Activated CD4-positive, alpha-beta T cell treated with anti-CD3 and anti-CD28 coated beads, Interleukin-2, amount 50 U/mL, for 16 hours (primary cell): ENCODE measurements around the gene GRB10.

ENCODE experiments used
- DNase-seq: peaks from one replicate; pipeline ENCODE4 v3.0.0-alpha.2; 2020

The GRB10 gene

DNA sequence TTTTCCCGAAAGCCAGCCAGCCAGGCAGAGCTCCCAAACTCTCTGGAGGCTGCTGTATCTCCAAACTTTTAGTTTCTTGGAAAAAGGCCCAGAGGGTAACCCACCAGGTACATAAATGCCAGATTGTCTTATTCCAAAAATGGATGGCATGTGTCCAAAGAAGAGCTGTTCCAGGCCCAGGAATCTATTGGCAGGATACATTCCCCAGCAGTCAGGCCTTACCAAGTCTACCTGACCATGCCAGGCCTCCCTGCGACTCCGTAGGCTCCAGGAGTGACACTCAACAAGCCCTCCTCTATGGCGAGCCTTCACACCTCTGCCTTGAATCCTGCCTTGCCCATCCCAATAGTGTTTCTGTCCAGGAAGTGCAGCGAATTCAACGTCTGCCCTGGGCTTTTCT lies 95.6 kb downstream of the GRB10 start:
- no peak for DNase-seq

DNA sequence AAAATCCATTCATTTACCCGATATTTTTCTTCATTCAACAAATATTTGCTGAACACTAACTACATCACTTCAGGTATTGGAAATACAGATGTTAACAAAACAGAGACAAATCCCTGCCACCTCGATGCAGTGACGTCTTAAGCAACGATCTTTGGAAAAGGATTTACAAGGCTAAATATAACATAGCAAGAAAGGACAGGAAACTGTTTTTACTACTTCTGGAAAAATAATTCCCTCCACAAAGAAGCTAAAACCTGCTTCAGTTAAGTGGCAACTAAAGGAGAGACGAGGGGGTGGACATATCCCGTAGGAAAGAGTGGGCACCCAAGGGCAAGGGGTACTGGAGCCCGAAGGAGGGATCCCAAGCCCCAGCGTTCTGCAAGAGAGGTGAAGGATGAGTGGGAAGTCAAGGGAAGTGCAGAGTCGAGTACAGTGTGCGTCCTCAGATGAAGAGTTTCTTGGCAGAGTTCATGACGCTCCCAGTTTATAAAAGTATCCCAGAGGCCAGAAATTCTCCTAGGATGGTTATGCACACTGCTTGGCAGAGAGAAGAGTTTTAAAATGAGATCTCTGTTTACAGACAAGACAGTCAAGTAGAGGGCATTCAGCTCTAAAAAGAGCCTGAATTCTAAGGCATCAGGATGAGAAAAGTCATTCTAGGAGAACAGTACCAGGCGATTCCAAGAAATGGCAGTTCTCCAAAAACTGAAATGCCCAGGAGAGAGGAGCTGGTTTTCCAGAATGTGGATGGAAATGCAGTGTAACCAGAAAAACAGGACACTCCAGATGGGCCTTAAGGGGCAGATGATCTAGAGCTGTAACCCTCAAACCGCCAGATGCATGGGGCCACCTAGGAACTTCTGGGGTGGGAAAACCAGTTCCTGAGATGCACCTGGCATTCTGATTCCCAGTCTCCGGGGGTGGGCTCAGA lies 97.3 kb downstream of the GRB10 start:
- no peak for DNase-seq

- DNase-seq = no peak
Observed at GRCh38 chr7:50684713-50685075, 98.0 kb downstream of the GRB10 start.

DNA sequence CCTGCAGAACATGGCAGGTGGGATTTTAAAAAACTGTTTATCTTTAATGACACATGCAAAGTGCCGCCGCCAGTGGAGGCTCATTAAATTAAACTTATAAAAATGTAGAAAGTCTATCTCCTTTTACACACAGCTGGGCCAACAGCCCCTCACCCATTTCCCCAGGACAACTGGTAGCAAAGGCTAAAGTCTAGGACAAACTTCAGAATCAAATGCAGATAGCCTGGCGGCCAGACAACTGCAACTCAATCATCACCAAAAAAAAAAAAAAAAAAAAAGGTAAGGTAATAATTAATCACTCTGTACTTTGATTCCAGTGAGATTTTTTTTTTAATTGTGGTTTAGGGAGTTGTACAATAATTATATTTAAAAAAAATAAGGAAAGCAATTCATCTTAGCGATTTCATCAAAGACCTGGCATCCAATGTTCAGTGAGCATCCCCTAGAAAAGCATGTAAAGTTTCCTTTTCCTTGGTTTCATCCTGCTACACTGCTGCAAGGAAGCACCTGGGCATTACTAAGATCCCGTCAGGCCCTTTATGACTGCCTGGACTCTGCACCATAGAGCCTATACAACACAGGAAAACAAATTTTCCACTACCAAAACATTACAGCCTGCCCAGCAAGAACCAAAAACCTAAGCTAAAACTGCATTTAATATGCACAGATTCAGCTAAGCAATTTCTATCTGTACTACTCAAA lies 98.5 kb downstream of the GRB10 start:
- no peak for DNase-seq

DNA sequence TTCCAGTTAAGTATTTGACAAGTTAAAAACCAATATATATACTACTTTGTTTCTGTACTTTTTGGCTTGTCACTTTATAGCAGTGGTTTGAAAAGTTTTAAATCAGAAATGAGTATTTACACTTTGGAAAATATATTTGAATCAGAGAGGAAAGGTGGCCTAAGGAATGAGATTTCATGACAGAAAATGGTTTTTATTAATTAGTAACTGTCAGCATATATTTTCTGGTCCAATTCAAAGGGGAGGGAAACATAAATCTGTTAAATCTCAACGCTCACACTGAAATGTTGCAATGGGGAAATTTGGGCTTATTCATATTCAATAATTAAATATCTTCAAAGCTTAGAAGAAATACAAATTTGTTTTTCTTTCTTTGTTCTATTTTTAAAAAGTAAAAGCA lies 100.1 kb downstream of the GRB10 start:
- DNase-seq = no peak

- no peak for DNase-seq
Observed at GRCh38 chr7:50682079-50682478, 100.6 kb downstream of the GRB10 start.

- no peak for DNase-seq
Observed at GRCh38 chr7:50681432-50682045, 101.2 kb downstream of the GRB10 start.

DNA sequence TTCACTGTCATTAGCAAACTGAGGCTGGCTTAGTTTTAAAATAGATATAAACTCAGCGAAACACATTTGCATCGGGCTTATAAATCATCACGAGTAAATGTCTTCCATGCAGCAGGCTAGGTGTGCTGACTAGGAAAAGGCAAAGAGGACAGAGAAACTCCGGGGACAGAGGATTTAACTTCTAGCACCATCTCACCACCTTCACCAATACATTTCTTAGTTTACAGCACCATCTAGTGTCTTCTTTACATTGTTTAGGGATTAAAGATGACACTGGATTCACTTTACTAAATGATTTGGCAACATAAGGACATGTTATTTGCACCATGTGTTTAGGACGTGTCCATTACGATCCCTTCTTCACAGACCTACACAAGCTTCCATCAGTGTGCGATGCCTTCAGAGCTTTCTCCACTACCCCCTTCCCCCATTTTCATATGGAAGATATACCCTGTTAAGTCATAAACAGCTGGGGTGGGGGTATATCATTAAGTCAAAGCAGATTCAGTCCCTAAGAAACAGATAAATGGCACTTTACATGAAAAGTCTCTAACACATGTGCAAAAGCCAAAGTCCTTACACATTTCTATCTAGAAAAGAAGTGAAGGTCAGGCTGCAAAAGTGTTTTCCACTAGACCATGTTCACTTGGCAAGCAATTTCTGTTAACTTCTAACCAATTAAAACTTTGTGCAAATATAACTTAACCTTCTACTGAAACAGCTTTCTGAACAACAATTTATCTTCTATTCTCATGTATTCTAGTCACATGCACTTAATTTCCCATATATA lies 103.3 kb downstream of the GRB10 start:
- DNase-seq = peak; percentile 64

GRCh38 chr7:50678586-50678985 lies 104.1 kb downstream of the GRB10 start:
- no peak for DNase-seq

DNA sequence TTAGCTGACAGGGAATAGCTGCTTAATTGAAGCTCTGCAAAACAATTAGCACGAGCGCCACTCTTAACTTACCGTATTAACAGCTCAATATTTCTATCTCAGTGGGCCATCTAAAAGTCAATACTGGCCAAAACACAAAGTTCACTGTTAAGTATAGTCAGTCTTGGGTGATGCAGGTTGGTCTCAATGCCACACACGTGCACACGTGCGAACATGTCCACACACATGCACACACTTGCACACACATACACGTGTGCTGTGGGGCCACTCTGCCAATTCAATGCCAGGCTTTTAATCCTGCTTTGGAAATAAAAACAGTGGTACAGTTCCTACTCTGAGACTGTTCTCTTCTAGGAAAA lies 105.1 kb downstream of the GRB10 start:
- DNase-seq = no peak

DNA sequence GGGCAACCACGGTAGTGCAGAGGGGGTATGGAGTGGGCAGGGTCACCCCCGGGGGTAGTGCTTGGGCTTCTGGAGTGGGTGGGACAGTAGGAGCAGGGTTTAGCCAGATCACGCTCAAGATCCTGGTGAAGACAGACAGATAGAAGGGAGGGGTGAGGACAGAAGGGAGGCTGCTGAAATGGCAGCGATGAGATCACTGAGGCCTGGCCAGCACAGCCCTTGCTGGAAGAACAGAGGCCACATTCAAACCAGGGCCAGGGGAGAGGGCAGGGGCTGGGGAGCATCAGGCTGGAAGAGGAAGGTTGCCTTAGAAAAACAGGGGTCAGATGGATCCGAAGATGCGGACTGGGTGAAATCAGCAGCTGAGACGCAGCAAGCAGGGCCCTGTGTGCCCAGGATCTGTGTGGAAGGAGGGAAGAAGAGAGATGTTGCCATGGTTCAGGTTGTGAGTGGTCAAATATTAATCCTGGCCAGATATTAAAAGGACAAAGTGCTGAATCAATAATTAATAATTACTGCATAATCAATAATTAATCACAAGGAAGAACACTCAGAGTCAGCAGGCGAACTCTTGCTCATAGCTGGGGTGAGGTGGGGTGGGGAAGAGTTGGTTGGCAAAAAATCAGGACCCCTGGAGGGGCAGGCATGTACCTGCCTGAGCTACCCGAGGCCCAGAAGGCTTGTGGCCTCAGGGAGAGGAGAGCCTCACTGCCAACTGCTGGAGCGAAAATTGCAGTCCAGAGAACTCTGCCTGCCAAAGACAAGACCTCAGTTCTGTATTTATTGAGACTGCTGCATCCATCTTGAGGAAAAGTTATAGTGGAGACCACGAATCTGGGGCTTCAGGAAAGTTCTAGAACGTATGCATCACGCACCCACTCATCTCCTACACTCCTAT lies 105.7 kb downstream of the GRB10 start:
- DNase-seq = no peak

DNA sequence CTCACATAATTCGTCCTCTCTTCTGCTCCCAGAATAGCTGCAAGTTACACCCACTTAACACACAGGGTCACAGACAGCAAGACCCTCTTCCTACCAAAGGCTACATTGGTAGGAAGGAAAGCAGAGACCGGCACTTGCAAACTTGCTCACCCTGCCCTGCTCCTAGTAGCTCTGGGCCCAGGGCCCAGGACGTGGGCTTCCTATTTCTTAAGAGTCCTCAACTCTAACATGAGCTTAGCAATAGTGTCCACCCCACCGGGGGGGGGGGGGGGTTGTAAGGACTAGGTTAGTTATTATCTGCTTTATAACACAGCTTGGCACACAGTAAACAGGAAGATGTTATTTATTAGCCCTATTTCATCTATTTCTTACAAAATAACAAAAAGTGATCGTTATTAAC lies 106.6 kb downstream of the GRB10 start:
- DNase-seq = no peak

- no peak for DNase-seq
Observed at GRCh38 chr7:50674896-50675835, 107.5 kb downstream of the GRB10 start.

DNA sequence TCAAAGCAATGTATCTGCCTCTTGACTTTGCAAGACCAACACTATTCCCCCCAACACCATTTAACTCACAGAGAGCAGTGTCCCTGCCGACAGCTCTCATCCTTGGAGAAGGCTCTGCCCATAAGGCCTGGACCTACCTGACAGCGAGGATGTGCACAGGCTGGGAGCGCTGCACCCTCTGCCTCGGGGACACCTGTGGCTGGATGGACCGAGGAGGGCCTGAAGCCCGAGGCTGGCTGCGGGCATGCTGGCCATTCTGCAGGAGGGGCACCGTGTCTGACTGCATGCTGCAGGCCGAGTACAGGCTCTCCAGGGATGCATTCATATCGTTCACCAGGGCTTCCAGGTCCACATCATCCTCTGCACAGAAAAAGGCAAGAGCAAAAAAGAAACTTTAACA lies 108.4 kb downstream of the GRB10 start:
- no peak for DNase-seq

- no peak for DNase-seq
Observed at GRCh38 chr7:50673096-50673495, 109.6 kb downstream of the GRB10 start.

- DNase-seq = no peak
Observed at GRCh38 chr7:50672045-50672444, 110.7 kb downstream of the GRB10 start.

GRCh38 chr7:50671386-50671785 lies 111.3 kb downstream of the GRB10 start:
- DNase-seq = no peak

DNA sequence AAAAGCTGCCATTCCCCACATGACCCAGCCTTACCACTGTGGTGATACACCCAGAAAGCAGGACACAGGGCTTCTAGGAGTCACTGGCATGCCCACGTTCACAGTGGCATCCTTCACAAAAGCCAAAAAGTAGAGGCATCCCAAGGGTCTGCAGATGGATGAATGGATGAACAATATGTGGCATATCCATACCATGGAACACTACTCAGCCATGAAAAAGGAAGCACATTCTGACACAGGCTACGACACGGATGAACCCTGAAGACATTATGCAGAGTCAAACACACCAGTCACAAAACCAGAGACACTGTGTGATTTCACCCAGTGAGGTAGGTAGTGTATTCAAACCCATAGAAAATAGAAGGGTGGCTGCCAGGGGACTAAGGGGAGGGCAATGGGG lies 112.8 kb downstream of the GRB10 start:
- no peak for DNase-seq

DNA sequence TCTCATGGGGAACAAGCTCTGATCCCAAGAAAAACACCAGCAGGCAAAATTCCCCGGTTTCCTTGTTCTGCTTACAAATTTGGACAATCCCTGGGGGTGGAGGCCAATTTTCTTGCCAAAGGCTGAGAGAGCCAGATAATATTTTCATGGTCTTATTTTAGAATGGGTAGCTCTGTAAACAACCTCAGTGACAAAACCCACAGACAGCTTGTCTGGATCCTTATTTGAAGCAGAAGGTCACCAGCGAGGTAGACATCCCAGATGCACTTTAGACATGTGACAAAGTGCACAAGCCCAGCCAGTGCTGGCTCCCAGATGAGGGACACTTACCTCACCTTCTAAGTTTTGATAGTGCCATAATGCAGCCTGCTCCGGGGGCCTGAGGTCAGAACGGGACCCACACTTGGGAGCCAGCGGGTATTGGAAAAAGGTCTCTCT lies 114.9 kb downstream of the GRB10 start:
- no peak for DNase-seq

DNA sequence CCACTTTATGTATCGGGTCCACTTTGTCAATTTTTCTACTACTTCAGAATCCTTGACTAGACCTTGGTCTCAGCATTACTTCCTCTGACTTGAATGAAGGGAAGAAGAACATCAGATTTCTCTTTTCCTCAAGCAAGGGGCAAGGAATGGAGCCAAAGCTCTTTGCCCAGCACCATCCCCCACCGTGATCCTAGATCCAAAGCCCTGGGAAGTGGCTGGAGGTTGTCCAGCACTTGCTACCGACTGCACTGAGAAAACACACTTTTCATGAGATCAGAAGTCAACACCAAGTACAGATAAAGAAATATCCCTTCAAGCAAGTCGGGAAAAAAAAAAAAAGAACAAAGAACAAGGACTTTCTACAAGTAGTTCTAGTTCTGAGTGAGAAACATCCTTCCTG lies 115.4 kb downstream of the GRB10 start:
- DNase-seq = no peak

DNA sequence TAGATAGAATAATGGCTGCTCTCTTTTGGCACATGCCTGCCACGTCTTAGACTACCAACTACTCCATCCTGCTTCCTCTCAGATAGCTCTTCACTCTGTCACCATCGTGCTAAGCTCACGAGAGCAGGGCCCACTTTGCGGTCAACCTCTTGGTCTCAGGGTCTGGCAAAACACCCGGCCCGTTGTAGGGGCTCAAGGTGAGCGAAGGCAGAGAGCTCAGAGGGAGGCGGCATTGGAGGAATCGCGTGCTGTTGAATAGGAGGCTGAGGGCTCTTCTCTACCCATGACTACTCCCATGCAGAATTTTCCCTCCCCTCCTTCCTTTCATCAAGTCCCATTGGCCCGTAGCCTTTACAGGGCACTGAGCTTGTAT lies 116.6 kb downstream of the GRB10 start:
- DNase-seq = no peak
